H9 (cell line): Measurements from ENCODE around the gene KISS1R. TPM values are rescaled to one million over a fixed set of nuclear protein-coding genes. Genes with fewer than 3 reads are reported as not detected.

Source experiments
- DNase-seq: peaks from one replicate; pipeline ENCODE4 v3.0.0-alpha.2; 2017
- H2AFZ ChIP-seq: one replicate; pipeline ENCODE4 v1.6.1; 2013; ENCODE audit warnings: mild to moderate bottlenecking, low read length, control low read depth, moderate library complexity
- H2AK5ac ChIP-seq: 2 replicates; pipeline ENCODE4 v1.6.1; 2013; ENCODE audit warnings: low read length, control low read depth, mixed read lengths; ENCODE audit not compliant: insufficient read length
- H2BK120ac ChIP-seq: one replicate; pipeline ENCODE4 v1.6.1; 2013; ENCODE audit warnings: low read depth, mild to moderate bottlenecking, low read length, control low read depth, inconsistent platforms; ENCODE audit not compliant: poor library complexity, severe bottlenecking
- H2BK12ac ChIP-seq: 2 replicates; pipeline ENCODE4 v1.6.1; 2013; ENCODE audit warnings: low read length, control low read depth, mixed read lengths, low read depth; ENCODE audit not compliant: insufficient read length
- H2BK15ac ChIP-seq: 2 replicates; pipeline ENCODE4 v1.6.1; 2013; ENCODE audit warnings: low read depth, low read length, control low read depth
- H2BK20ac ChIP-seq: one replicate; pipeline ENCODE4 v1.6.1; 2013; ENCODE audit warnings: low read depth, mild to moderate bottlenecking, low read length, control low read depth, inconsistent platforms; ENCODE audit not compliant: poor library complexity, severe bottlenecking
- H2BK5ac ChIP-seq: 2 replicates; pipeline ENCODE4 v1.6.1; 2013; ENCODE audit warnings: low read length, control low read depth, mixed read lengths; ENCODE audit not compliant: insufficient read length
- H3K14ac ChIP-seq: 2 replicates; pipeline ENCODE4 v1.6.1; 2013; ENCODE audit warnings: low read length, control low read depth; ENCODE audit not compliant: insufficient read depth
- H3K18ac ChIP-seq: 2 replicates; pipeline ENCODE4 v1.6.1; 2013; ENCODE audit warnings: low read depth, mild to moderate bottlenecking, mixed read lengths, low read length, control low read depth; ENCODE audit not compliant: insufficient read length
- H3K23ac ChIP-seq: 2 replicates; pipeline ENCODE4 v1.6.1; 2013; ENCODE audit warnings: low read length, control low read depth, mixed read lengths, low read depth; ENCODE audit not compliant: insufficient read length
- H3K23me2 ChIP-seq: 2 replicates; pipeline ENCODE4 v1.6.1; 2013; ENCODE audit warnings: low read depth, mild to moderate bottlenecking, mixed read lengths, low read length, control low read depth; ENCODE audit not compliant: insufficient read length, poor library complexity, severe bottlenecking
- H3K27ac ChIP-seq: 2 replicates; pipeline ENCODE4 v1.5.1; 2013; ENCODE audit warnings: low read length, control low read depth, mixed read lengths, low read depth; ENCODE audit not compliant: insufficient read length
- H3K27me3 ChIP-seq: 2 replicates; pipeline ENCODE4 v1.6.1; 2013; ENCODE audit warnings: low read length, control low read depth, inconsistent platforms; ENCODE audit not compliant: insufficient read depth
- H3K4ac ChIP-seq: 2 replicates; pipeline ENCODE4 v1.6.1; 2013; ENCODE audit warnings: low read depth, mild to moderate bottlenecking, control low read depth, inconsistent platforms, low read length, moderate library complexity
- H3K4me1 ChIP-seq: 2 replicates; pipeline ENCODE4 v1.6.1; 2013; ENCODE audit warnings: low read length, control low read depth, inconsistent platforms; ENCODE audit not compliant: insufficient read depth
- H3K4me2 ChIP-seq: 2 replicates; pipeline ENCODE4 v1.6.1; 2013; ENCODE audit warnings: low read length, control low read depth, mixed read lengths; ENCODE audit not compliant: insufficient read length, insufficient read depth
- H3K56ac ChIP-seq: 2 replicates; pipeline ENCODE4 v1.6.1; 2013; ENCODE audit warnings: low read depth, mild to moderate bottlenecking, mixed read lengths, low read length, control low read depth; ENCODE audit not compliant: insufficient read length
- H3K79me1 ChIP-seq: 2 replicates; pipeline ENCODE4 v1.6.1; 2013; ENCODE audit warnings: low read depth, mild to moderate bottlenecking, moderate library complexity, low read length, control low read depth, inconsistent platforms; ENCODE audit not compliant: insufficient read depth, poor library complexity, severe bottlenecking
- H3K79me2 ChIP-seq: 2 replicates; pipeline ENCODE4 v1.6.1; 2013; ENCODE audit warnings: low read length, control low read depth, inconsistent platforms; ENCODE audit not compliant: insufficient read depth
- H3K9ac ChIP-seq: 2 replicates; pipeline ENCODE4 v1.6.1; 2013; ENCODE audit warnings: low read length, control low read depth, mixed read lengths; ENCODE audit not compliant: insufficient read length; ENCODE audit errors: extremely low read depth
- H3K9me3 ChIP-seq: one replicate; pipeline ENCODE4 v1.6.1; 2013; ENCODE audit warnings: low read depth, low read length, inconsistent platforms; ENCODE audit not compliant: control insufficient read depth
- H3T11ph ChIP-seq: one replicate; pipeline ENCODE4 v1.6.1; 2013; ENCODE audit warnings: mild to moderate bottlenecking, low read length, control low read depth, inconsistent platforms
- H4K20me1 ChIP-seq: one replicate; pipeline ENCODE4 v1.6.1; 2013; ENCODE audit not compliant: control insufficient read depth, insufficient read length, insufficient read depth
- H4K5ac ChIP-seq: 2 replicates; pipeline ENCODE4 v1.6.1; 2013; ENCODE audit warnings: low read depth, mild to moderate bottlenecking, mixed read lengths, low read length, control low read depth; ENCODE audit not compliant: insufficient read length
- H4K8ac ChIP-seq: replicated peaks from 2 replicates; pipeline ENCODE4 v1.6.1; 2013; ENCODE audit warnings: low read length, control low read depth, mixed read lengths, low read depth; ENCODE audit not compliant: insufficient read length
- H4K91ac ChIP-seq: 2 replicates; pipeline ENCODE4 v1.6.1; 2013; ENCODE audit warnings: low read depth, mild to moderate bottlenecking, moderate library complexity, mixed read lengths, low read length, control low read depth; ENCODE audit not compliant: insufficient read length
- H3K27ac Mint-ChIP-seq, 3 experiments: 2 replicates in 2 of 3; 3 replicates in 1 of 3; pipeline ENCODE4 v1.8.0; 2020 to 2021; ENCODE audit warnings: mixed read lengths in 3 of 3, mild to moderate bottlenecking in 1 of 3, moderate library complexity in 1 of 3
- H3K27me3 Mint-ChIP-seq: 2 replicates; pipeline ENCODE4 v1.8.0; 2021; ENCODE audit warnings: low read depth, mild to moderate bottlenecking, moderate library complexity, mixed read lengths
- H3K36me3 Mint-ChIP-seq, 3 experiments: 2 replicates in 2 of 3; 3 replicates in 1 of 3; pipeline ENCODE4 v1.8.0; 2020 to 2021; ENCODE audit warnings: low read depth in 3 of 3, mixed read lengths in 3 of 3; ENCODE audit not compliant: insufficient read depth in 1 of 3
- H3K4me1 Mint-ChIP-seq, 2 experiments: 2 replicates each; pipeline ENCODE4 v1.8.0; 2020; ENCODE audit warnings: mixed read lengths in 2 of 2
- H3K4me3 Mint-ChIP-seq, 2 experiments: 2 replicates in 1 of 2; 3 replicates in 1 of 2; pipeline ENCODE4 v1.8.0; 2020 to 2021; ENCODE audit warnings: mild to moderate bottlenecking in 2 of 2, mixed read lengths in 2 of 2, moderate library complexity in 1 of 2
- H3K9me3 Mint-ChIP-seq, 2 experiments: 2 replicates in 1 of 2; 3 replicates in 1 of 2; pipeline ENCODE4 v1.8.0; 2020; ENCODE audit warnings: mild to moderate bottlenecking in 2 of 2, mixed read lengths in 2 of 2, moderate library complexity in 1 of 2
- CTCF ChIP-seq: fragments of 200-600 bp; sonication (generic); conservative IDR thresholded peaks from 3 replicates; pipeline ENCODE4 v1.8.0; 2021; ENCODE audit warnings: antibody characterized with exemption, mild to moderate bottlenecking
- WGBS: extraction: QIAGEN DNeasy Blood & Tissue Kit; methylation state at CpG from one replicate; pipeline ENCODE4 v1.1.7; 2013; ENCODE audit warnings: missing lambda C conversion rate, low lambda C conversion rate, mixed read lengths; ENCODE audit not compliant: insufficient read length; ENCODE audit errors: extremely low coverage; 5-methylcytosine and 5-hydroxymethylcytosine counted together
- total RNA-seq: library from RNA; stranded (reverse); gene quantifications from 2 replicates; pipeline ENCODE4 v1.2.1, GENCODE V29; 2021

Gene KISS1R
- total RNA-seq, 1 experiment from 2014 or later: 3.3 TPM

- Mint-ChIP-seq H3K36me3 (peaks cover 0 to 7% (median 7%) of the 10 kb centered on the region in 3 experiments; a peak in 4 of 7 replicates), H3K9me3 (no peaks in the 10 kb centered on the region), H3K27me3 (no peaks in the 10 kb centered on the region; the same call in 1 of the 2 replicates), H3K4me3 (0 out of 5 replicates have a peak overlapping the region, but pooled peaks of 1 of the 2 experiments have one; percentile 19), H3K27ac (peak overlapping the region in 1 of 3 experiments; percentile 92; a peak in 2 of 7 replicates), H3K4me1 (peaks cover 0 to 35% of the 10 kb centered on the region in 2 experiments; a peak in 2 of 4 replicates)
- no peak overlapping the region for H4K5ac ChIP-seq
- no peaks in the 10 kb centered on the region for H4K20me1 ChIP-seq
- H3K18ac ChIP-seq: no peak overlapping the region
- H3K9me3 ChIP-seq: no peaks in the 10 kb centered on the region
- no peak overlapping the region for H2BK120ac ChIP-seq
- H2AK5ac ChIP-seq: no peak overlapping the region
- H3K79me2 ChIP-seq: peaks cover 8% of the 10 kb centered on the region; the same call in 1 of the 2 replicates
- H2BK12ac ChIP-seq: no peak overlapping the region
- TF ChIP-seq CTCF: no peak
- DNase-seq: no peak
- no peak overlapping the region for H2BK5ac ChIP-seq
- H3K23me2 ChIP-seq: no peaks in the 10 kb centered on the region
- H3K23ac ChIP-seq: no peak overlapping the region
- WGBS: no CpG with 5 or more reads among the region's 8 CpGs
- H3K4me2 ChIP-seq: no peak overlapping the region
- H3K27ac ChIP-seq: no peak overlapping the region
- H4K91ac ChIP-seq: no peak overlapping the region
- no peak overlapping the region for H3T11ph ChIP-seq
- no peak overlapping the region for H2AFZ ChIP-seq
- H2BK20ac ChIP-seq: no peak overlapping the region
- H3K56ac ChIP-seq: no peak overlapping the region
- no peak overlapping the region for H3K9ac ChIP-seq
- H3K27me3 ChIP-seq: no peaks in the 10 kb centered on the region
- H4K8ac ChIP-seq: no peak overlapping the region
- no peaks in the 10 kb centered on the region; the same call in 1 of the 2 replicates for H3K4me1 ChIP-seq
- H3K79me1 ChIP-seq: peaks cover 13% of the 10 kb centered on the region
- H3K4ac ChIP-seq: no peak overlapping the region
- H3K14ac ChIP-seq: no peak overlapping the region
- no peak overlapping the region for H2BK15ac ChIP-seq
Measured at GRCh38 chr19:904545-904944, 12.6 kb upstream of the KISS1R start.
